ENCODE measurements around the gene GNPTAB.
"Not testable (repeated sequence)": the region's sequence is repeated elsewhere in the genome, so short reads cannot be mapped to it uniquely, and the experiment has no call there.

Gene GNPTAB

DNA sequence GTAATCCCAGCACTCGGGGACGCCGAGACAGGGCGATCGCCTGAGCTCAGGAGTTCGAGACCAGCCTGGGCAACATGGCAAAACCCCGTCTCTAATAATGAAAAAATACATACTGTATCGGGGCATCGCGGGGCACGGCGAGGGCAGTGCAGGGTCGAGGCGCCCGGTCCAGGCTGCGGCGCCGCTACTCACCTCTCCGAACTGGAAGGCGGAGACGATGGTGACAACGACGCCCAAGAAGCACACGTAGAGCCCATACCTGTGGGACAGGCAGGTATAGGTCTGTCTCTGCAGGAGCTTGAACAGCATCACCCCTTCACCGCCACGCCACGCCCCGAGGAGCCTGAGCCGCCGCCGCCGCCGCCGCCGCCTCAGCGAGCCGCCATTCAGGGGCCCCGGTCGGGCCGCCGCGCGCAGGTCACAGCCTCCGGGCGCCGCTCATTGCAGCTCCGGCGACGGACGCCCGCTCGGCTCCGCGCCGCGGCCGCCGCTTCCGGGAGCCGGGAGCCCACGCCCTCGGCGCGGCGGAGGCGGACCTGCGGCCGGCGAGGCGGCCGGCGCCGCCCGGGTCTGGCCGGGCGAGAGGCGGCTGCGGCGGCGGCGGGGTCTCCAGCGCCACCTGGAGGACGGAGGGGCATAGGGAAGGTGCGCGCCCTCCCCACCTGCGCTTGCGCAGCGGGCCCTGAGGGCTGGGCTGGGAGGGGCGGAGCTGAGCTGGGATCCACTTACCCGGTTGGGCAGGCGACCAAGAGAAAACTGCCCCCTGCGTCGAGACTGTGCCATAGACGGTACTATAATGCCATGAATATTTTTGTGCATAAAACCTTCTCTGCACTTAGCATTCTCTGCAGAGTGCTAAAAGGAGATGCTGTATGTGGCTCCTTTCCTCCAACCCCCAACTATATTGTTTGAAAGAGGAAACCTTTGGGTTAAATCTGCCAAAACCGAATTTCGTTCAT lies at the start of gene GNPTAB:
Gene GNPTAB, minus strand, starts transcription at position 593 of the 959 bp plus-strand sequence. Its CDS starts 284 bp downstream, at position 309.
- peak; percentile 94 for DNase-seq

DNA sequence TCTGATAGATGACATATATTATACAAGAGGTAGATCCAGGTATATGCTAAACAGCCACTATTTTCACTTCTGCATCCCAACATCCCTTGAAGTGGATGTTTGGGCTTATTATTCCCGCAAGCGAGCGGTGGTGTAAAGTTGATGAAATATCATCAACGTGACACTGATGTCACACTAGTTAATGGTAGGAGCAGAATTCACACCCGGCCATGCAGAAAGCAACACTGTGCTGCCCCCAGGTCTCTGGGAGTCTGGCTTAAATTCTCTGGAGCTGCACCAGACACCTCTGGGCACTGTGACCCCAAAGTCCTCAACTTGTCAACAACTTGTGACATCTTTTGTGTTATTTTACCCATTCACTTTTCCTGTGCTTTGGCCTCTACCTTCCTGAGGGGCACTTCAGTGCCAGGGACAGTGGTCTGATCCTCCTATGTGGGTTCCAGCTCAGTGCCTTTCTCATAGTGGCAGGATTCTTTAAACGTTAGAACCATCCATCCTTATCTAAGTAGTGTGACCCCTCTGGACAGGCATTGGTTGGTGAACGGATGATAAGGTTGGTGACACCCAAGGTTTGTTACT lies 47.6 kb upstream of the GNPTAB start:
- no peak for DNase-seq

DNA sequence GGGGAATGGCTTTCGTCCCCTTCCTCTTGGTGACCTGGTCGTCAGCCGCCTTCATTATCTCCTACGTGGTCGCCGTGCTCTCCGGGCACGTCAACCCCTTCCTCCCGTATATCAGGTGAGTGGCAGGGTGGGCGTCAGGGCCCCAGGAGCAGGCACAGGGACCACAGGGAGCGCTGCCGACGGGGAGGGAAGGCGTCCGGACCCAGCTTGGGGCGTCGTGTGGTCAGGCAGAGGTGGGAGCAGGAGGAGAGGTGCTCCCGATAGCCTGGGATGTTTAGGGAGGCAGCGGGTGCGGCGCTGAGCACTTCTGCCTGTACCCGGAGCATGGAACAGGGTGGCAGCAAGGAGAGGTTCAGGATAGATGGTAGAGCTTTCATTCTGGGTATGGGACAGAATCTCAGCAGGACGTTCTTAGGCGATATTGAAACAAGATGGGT lies 47.1 kb upstream of the GNPTAB start:
- peak; percentile 5 for DNase-seq

DNA sequence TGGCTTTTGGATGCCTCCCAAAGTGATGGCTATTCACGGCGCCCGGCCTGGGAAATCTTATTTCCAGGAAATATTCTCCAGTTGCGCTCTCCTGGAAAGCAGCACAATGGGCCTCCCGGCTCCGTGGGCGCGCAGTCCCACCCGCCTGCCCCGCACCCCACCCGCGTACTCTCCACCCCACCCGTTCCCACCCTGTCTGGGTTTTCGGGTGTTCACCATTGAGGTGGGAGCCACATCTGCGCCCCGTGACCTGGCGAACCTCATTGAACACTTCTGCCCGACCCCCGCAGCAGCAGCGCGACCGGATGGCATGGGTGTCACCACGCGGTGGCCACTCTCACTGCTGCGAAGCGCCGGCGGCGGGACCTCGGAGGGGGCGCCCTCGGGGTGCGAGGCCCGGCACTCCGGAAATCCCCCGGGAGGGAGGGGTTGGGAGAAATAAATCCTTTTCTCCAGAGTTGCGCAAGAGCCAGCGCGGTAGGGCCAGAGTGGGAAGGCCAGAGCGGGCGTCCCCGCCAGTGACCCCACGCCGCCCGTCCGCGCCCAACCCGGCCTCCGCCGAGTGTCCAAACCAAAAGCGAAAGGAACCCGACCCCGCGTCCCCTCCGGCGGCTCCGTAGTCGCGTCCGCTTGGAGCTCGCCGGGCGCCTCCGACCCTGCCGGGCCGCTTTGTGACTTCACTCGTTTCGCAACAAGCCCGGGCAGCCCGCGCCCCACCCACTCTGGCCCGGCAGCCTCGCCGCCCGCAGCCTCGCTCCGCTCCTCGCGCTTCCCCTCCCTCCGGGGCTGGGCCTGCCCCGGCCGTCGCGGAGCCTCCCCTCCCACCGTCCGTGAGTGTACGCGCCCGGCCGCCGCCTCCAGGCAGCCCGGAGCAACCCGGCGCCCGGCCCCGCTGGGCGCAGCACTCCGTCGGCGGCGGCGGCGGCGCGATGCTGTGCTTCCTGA lies 46.4 kb upstream of the GNPTAB start, which contains the start of gene DRAM1:
Gene DRAM1, plus strand, starts transcription at position 720 of the 945 bp plus-strand sequence. Its CDS starts 210 bp downstream, at position 930.
- peak; percentile 51 for DNase-seq

DNA sequence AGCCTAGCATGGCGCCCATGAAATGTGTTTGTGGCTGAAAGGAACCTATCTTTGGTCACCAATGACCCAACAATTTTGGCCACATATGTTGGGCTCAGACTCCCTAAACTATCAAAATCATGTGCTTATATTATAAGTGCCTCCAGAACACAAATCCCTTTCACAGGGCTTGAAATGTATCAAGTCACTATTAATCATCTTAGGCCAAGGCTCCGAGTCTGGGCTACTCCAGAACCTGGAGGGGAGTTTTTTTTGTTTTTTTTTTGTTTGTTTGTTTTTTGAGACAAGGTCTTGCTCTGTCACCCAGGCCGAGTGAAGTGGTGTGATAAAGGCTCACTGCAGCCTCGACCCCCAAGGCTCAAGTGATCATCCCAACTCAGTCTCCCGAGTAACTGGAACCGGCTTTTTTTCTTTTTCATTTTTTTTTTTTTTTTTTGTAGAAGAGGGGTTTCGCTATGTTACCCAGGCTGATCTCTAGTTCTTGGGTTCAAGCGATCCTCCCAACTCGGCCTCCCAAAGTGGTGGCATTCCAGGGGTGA lies 45.6 kb upstream of the GNPTAB start:
- no peak for DNase-seq

DNA sequence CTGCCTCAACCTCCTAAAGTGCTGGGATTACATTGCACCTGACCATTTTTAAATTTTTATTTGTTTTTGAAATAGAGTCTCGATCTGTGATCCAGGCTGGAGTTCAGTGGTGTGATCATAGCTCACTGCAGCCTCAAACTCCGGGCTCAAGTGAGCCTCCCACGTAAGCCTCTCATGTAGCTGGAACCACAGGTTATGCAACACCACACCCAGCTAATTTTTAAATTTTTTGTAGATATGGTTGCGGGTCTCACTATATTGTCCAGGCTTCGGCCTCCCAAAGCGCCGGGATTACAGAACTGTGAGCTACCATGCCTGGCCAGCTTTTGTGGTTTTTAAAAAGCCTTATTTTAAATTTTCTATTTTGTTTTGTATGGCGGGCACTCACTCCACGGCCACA lies 44.4 kb upstream of the GNPTAB start:
- no peak for DNase-seq

DNA sequence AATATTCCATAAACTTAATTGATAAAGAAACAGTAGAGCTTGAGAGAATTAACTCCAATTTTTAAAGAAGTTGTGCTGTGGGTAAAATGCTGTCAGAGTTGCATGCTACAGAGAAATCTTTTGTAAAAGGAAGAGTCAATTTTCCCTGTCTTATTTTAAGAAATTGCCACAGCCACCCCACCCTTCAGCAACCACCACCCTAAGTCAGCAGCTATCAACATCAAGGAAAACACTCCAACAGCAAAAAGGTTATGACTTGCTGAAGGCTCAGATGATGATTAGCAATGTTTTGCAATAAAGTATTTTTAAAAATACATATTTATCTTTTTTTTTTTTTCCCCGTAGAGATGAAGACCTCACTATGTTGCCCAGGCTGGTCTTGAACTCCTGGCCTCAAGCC lies 40.2 kb upstream of the GNPTAB start:
- no peak for DNase-seq

DNA sequence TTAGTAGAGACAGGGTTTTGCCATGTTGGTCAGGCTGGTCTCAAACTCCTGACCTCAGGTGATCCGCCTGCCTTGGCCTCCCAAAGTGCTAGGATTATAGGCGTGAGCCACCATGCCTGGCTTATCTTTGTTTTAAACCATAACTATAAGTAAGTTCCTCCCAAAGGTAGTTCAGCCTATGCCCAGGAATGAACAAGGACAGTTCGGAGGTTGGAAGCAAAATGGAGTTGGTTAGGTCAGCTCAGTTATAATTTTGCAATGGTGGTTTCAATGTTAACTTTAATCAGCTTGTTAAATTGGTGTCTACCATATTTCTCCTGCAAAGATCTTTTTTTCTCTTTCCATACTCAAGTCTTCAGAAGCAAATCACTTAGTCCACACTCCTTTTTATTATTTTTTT lies 36.9 kb upstream of the GNPTAB start:
- DNase-seq, result not testable (repeated sequence)

DNA sequence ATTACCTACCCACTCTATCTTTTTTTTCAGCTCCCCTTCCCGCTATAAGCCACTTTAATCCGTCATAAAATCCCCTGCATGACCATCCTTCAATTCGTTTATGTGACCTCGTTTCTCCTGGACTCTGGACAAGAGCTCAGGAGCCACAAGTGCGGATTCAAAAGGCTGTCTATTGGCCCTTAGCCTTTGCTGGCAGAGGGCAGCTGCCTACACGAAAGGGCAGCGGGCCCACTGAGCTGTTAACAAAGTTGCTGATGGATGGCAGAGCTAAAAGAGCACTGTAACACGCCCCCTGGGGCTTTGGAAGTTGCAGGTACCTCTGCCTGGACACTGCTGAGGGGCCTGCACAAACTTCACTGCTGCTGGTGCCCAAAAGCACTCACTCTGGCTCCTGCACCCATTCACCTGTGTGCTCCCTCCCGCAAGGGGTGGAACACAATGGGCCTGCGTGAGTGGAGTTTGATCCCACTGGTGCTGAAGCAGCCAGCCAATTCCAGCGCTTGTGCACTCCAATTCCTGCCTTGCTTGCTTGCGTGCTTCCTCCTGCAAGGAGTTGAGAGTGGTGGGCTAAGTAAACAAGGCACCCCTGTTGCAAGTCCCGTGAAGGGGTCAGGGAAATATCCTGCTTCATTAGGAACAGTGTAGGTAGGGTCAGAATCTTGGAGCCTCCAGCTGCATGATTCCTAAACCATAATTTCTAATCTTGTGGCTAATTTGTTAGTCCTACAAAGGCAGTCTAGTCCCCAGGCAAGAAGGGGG lies 36.0 kb upstream of the GNPTAB start:
- no peak for DNase-seq

DNA sequence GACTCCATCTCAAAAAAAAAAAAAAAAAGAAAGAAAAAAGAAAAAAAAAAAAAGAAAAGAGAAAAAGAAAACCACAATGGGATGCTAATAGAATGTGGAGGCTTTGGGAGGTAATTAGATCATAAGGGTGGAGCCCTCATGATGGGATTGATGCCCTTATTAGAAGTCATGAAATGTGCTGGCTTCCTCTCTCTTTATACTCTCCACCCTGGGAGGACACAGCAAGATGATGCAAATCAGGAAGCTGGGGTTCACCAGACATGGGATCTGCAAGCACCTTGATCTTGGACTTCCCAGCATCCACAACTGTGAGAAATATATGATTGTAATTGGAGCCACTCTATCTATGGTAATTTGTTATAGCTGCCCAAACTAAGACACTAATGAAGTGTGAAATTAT lies 33.2 kb upstream of the GNPTAB start:
- no peak for DNase-seq

DNA sequence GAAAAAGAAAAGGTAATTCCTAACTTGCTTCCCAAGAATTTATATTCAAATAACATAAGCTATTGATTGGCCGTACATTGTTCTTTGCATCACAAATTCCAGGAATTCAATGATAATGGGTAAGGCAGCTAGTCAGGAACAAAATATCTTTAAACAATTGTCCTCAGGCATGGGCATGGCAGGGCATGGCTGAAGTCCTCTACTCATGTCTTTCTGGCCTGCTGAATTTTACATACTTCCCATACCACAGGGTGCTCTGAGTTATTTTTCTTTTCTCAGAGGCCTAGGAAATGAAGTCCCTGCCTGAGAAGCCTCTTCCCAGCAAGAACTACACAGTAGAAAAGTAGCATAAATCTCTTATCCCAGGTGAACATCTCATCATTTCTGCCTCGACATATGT lies 31.5 kb upstream of the GNPTAB start:
- no peak for DNase-seq

DNA sequence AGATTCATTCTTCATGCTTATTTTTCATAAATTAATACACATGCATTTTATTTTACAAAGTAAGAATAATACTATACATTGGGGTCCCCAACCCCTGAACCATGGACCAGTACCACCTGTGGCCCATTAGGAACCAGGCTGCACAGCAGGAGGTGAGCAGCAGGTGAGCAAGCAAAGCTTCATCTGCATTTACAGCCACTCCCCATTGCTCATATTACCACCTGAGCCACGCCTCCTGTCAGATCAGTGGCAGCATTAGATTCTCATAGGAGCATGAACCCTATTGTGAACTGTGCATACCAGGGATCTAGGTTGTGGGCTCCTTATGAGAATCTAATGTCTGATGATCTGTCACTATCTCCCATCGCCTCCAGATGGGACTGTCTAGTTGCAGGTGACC lies 30.9 kb upstream of the GNPTAB start:
- not testable (repeated sequence) for DNase-seq

DNA sequence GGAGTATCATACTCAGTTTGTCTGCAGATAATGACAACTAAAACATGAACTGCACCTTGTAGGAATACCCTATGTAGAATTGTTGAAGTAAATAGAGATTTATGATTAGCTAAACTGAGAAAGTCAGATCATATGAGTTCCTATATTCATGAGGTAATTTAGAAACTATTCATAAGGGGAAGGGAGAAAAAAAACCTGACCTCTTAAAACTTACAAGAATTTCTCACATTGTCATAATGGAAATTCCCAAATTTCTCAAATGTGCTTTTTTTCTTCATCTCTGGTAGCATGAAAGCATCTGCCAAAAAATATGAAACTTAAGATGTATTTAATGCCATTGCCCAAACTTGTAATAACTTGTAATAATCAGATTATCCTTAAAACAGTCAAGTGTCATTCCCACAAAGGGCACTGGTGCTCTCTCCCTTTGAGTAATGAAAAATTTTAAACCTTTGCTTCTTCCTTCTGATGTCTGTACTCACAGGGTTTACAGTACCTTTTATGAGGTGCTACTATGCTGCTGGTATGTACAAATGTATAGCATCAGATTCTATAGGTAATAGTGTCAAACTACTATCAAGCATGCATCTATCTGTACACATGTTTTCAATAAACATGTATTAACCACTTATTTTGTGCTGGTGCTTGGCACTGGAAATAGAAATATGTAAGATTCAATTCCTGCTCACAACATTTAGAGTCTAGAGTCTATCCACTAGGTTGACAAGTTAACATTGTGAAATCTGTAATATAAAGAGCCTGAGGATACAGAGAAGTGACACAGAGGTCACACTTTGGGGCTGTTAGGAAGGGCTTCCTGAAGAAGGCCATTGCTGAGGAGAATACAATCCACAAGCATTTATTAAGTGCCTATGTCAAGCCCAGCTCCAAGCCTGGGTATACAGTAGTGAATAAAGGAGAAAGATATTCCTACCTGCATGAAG lies 29.2 kb upstream of the GNPTAB start:
- no peak for DNase-seq

DNA sequence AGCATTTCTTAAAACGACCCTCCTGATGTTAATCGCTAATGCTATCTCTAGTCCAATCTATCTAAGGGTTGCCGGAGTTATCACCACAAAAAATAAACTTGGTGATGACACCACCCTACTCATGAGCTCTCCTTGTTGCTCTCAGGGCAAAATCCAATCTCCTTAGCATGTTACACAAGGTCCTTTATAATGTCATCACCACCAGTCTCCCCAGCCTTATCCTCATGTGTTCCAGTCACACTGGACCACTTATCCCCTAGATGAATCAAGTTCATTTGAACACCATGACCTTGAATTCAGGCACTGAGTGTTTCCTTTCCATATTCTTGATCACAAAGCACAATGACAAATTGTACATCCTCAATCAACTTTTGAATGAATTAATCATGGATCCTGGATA lies 27.6 kb upstream of the GNPTAB start:
- DNase-seq, result no peak

DNA sequence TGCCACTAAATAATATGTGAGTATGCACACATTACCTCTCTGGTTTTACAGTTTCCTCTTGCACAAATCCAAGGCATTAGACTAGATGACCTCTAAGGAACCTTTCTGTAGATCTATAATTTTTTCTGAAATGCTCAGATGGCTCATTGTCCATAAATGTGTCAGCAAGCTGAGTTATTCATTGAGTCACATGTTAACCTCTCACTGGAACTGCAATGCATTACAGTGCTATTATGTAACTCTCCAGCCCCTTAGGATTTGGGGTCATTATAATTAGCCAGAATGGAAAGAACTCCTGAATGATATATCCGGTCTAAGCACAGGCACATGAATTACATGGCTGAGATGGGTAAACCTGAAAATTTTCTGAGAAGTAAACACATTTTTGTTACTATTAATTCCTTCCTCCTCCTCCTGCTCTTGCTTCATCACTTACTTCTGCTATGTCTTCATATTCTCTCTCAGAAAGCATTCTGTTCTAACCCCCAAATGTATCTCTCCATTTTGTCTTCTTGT lies 26.3 kb upstream of the GNPTAB start:
- no peak for DNase-seq

DNA sequence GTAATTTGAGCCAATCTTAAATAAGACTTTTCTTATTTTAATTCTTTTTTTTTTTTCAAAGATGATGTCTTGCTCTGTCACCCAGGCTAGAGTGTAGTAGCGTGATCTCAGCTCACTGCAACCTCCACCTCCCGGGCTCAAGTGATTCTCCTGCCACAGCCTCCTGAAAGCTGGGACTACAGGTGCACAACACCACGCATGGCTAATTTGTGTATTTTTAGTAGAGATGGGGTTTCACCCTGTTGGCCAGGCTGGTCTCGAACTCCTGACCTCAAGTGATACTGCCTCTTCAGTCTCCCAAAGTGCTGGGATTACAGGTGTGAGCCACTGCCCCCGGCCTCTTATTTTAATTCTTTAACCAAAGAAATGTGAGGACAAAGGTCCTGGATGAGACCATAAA lies 25.9 kb upstream of the GNPTAB start:
- DNase-seq, result not testable (repeated sequence)

DNA sequence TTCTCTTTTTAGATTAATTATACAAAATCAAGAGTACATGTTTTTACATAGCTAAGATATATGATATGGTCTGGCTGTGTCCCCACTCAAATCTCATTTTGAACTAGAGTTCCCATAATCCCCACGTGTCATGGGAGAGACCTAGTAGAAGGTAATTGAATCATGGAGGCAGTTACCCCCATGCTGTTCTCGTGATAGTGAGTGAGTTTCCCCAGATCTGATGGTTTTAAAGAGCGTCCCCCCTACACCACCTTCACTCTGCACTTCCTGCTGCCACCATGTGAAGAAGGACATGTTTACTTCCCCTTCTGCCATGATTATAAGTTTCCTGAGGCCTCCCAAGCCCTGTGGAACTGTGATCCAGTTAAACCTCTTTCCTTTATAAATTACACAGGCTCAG lies 25.2 kb upstream of the GNPTAB start:
- no peak for DNase-seq

DNA sequence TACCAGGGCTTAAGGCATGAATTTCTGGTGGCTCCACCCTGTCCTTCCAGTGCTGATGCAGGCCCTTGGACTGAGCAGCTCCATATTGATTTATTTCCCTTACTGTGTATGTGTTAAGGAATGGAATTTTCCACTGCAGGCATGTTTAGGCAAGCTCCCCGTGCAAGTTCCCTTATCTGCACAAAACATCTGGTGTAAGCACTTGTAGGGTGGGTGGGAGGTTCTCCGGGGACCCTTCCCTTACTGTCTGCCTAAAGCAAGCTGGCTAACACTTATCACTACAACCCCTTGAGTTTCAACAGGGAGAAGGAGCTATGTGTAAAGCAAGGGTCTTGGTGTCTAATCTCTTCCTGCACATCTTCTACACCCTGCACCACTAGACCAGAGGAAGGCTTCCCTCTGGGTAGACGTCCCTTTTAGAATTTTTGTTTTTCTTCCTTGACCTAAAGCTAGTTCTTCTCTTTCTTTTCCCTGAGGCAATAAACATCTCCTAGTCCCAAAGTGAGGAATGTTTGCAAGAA lies 24.7 kb upstream of the GNPTAB start:
- no peak for DNase-seq

DNA sequence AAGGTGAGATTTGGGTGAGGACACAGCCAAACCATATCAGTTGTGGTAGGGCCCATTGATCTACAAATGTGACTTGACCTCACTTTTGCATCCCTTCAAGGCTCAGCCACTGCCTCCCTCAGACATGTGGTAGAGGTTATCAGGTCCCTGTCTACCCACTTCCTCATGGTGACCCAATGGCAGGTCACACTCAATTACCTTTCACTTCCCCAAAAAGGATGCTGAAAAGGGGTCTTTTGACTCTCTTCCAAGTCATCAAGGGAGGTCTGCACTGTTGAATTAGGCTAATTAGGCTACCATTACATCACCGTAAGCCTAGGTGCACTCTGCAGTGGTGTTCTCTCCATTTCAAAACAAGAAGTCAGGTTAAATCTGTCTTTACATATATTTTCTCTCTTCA lies 24.0 kb upstream of the GNPTAB start:
- no peak for DNase-seq

DNA sequence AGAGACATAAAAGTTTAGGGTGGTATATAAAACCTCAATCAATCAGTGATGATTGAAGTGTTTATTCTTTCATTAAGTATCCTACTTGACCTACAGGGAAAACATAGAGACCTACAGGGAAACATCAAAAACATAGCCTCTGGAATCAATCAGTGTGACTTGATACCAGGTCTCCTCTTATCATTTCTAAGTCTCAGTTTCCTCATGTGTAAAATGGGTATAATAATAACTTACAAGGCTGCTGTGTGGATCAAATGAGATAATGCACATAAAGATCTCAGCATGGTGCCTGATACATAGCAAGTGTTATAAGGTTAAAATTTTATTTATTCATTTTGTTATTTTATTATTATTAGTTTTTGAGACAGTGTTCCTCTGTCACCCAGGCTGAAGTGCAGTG lies 22.2 kb upstream of the GNPTAB start:
- DNase-seq, result no peak

Measured in activated T-cell treated with anti-CD3 and anti-CD28 coated beads for 4 hours (primary cell).